SK-N-SH treated with all-trans-retinoic acid at 6 μM for 48 hours (cell line): Measurements from ENCODE around the gene TNIP1.

Source experiments
- CREB5 ChIP-seq: fragments of 250-450 bp; sonication (Bioruptor Pico); IDR thresholded peaks from 2 replicates; pipeline ENCODE4 v1.5.1; 2020; ENCODE audit warnings: low read depth, mild to moderate bottlenecking, moderate library complexity
- PATZ1 ChIP-seq: fragments of 250-450 bp; sonication (Bioruptor Pico); IDR thresholded peaks from 2 replicates; pipeline ENCODE4 v1.8.0; 2020; ENCODE audit warnings: mild to moderate bottlenecking, moderate library complexity, borderline replicate concordance

GRCh38 chr5:151012862-151013261, 68.0 kb downstream of the TNIP1 start:
- TF ChIP-seq CREB5 (CRISPR knock-in tag) (no peak), PATZ1 (no peak)
